Stimulated activated CD4-positive, alpha-beta T cell treated with anti-CD3 and anti-CD28 coated beads, TNF-alpha, amount 100 ng/mL, for 48 hours (primary cell): ENCODE results near the gene NES.

Experiments used
- DNase-seq, 3 donors: peaks; one replicate each; pipeline ENCODE4 v3.0.0-alpha.2; 2020; ENCODE audit warnings: low read depth in 3 of 3

NES gene

DNA sequence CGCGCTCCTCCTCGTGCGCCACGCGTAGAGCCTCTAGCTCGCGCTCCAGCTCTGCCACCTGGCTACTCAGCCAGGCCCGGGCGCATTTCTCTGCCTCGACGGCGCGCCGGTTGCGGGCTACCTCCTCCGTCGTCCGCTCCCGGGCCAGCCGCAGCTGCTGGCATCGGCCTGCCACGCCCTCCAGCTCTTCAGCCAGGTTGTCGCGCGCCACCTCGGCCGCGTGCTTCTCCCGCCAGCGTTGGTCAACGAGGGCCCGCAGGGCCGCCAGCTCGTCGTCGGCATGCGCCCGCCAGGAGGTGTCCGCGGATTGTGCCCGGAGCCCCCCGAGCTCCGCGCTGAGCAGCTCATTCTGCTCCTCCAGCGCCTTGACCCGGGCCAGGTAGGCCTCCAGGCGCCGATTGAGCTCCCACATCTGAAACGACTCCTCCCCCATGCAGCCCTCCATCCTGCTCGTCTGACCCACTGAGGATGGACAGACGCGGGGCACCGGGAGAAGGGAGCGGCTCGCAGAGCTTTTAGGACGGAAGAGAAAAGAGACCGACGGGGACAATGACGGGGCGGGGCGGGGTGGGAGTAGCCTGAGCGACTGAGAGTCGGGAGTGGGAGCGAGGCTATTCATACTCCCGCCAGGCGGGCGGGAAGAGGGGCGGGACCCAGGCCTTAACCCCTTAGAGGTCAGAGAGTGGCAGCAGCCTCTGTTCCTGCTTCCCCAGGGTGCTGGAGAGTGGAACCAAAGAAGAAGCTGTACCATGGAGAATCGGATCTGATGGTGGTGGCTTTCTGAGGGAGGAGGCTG lies at the start of gene NES:
Gene NES, minus strand, starts transcription at position 588 of the 796 bp plus-strand sequence. Its CDS starts 143 bp downstream, at position 445.
- no peak for DNase-seq

GRCh38 chr1:156726549-156727226 lies 49.5 kb upstream of the NES start:
- no peak for DNase-seq

DNA sequence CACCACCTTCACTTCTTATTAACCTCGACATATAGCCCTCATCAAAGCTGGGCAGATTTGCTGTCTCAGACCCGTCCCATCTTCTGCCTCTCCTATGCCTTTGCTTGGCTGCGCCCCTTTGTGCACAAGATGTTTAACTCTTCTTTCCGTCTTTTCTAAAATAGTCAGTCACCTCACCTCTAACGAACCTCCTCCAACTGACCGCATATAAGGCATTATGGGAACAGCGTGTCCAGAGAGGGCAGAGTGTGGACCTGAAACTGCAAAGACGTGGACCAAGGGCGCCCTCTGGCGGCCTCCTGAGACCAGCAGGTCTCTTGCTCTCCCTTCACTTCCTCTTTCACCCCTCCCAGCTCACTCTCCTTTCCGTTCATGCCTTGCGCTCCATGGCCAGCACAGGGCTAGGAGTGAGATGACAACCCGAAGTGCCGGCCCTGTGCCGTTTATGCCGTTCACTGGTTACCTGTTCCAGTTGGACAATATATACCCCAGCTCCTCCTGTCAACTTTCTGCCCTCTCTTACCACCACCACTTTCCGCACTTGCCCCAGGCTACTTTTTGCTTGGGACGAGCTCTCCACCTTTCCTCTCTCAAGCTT lies 48.6 kb upstream of the NES start:
- peak; percentile 49 to 72 (median 67) for DNase-seq

DNA sequence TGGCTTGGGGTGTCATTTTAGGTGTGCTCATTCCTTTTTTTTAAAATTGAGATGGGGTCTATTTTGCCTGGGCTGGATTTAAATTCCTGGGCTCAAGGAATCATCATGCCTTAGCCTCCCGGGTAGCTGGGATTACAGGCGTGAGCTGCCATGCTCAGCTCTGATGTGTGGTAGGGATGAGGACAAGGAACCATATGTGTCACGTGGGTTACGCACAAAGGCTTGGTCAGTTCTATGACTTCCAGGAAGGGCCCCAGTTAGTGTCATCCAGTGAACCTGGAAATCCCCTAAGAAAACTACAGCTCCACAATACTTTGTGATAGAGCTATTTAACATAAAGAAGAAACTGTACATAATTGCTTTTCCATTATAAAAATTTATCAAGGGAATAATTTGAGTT lies 44.3 kb upstream of the NES start:
- DNase-seq, result no peak

- no peak for DNase-seq
These were observed 43.9 kb upstream of the NES start for GRCh38 chr1:156721131-156721530.

DNA sequence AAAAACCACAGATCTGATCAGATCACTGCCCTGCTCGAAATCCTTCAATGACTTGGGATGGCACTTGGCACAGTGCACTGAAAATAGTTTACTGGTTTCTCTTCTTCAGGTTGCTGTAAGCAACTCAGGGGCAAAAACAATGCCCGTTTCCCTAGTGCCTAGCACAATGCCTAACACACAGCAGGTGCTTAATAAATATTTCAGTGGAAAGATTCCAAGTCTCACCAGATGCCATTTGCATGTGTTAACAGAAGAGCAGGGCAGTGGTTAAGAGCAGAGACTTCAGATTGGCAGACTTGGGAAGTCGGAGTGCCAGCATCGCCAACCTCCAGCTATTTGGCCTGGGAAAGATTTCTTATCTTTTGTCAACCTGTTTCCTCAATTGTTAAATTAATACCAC lies 40.1 kb upstream of the NES start:
- DNase-seq, result no peak

DNA sequence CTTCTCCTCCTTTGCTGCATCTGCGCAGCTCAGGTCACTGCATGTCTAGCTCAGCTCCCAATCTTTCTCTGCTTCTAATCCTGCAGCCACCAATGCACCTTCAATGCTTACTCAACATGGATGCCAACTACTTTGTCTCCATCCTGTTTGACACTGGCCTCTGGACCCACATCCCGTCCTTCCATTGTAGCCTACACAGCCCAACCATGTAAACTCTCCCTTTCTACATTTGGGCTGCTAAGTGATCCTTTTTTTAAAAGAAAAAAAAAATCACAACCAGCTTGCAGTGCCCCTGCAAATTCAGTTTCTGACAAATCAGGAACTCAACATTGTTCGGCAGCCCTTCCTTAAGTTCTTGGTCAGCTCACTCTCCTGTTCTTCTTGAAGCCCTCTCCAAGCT lies 37.6 kb upstream of the NES start:
- no peak for DNase-seq

- DNase-seq, result no peak
These were observed 35.4 kb upstream of the NES start for GRCh38 chr1:156712626-156713025.

- no peak for DNase-seq
These were observed 34.0 kb upstream of the NES start for GRCh38 chr1:156711011-156711817.

DNA sequence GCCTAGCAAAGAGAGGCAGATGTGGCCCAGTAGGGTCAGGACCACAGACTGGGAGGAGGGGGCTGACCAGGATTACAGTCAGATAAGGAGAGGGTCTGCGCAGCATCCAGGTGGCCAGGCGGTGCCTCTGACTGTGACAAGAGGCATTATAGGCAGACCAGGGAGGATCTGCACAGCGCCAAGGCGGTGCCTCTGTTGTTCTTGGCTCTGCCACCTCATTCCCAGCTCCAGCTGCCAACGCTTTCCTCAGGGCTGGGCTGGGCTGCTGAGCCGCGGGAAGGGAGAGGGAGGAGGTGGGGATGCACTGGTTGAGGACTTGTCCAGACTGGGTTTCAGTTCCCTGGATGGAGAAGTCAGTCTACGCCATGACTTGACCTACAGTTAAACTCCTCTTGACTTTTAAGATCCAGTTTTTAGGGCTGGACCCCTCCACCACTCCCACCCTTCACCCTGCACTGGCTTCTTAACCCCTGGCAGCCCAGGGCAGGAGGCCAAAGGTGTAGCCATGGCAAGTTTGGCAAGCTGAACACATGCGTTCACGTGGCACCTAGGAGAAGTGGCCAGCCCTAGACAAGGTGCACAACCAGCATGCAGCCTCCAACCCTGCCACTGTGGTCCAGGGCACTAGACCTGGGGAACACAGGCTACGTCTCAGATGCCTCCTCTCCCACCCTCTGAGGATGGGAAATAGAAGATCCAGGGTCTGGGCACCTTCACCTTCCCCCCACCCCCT lies 32.7 kb upstream of the NES start:
- no peak for DNase-seq

DNA sequence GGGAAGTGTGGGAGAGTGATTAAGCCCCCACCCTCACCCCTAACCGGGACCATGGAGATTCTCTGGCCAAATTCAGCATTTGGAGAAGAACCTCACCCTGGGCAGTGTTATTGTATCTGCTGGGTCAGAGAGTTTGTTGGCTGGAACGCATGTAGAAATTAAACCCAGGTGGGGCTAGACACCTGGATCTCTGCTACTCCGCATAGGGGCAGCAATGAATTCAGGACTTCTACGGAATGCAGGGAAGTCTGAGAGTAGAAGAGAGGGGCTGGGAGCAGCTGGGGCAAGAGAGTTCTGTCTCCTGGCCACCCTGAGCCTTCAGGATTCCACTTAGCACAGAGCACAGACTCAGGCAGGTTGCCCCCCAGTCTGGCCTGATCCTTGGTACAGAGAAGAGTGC lies 31.8 kb upstream of the NES start:
- DNase-seq, result no peak

DNA sequence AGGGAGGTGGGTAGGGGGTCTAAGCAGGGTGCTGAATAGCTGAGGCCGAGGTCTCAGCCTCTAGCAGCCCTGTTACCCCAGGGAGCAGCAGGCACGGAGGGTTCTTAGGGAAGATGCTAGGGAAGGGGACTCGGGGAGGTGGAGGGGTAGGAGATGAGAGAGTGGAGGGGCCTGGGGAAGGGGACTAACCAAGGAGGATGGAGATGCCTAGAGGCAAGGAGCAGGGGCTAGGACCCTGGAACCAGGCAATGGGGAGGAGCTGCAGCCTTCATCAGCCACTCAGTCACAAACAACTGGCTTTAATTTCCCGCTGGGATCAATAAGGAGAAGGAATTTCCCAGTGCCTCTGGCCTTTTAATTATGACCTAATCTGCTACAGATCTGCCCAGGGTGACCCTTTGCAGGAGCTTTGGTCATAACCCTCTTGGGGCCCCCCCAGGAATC lies 31.0 kb upstream of the NES start:
- no peak for DNase-seq

DNA sequence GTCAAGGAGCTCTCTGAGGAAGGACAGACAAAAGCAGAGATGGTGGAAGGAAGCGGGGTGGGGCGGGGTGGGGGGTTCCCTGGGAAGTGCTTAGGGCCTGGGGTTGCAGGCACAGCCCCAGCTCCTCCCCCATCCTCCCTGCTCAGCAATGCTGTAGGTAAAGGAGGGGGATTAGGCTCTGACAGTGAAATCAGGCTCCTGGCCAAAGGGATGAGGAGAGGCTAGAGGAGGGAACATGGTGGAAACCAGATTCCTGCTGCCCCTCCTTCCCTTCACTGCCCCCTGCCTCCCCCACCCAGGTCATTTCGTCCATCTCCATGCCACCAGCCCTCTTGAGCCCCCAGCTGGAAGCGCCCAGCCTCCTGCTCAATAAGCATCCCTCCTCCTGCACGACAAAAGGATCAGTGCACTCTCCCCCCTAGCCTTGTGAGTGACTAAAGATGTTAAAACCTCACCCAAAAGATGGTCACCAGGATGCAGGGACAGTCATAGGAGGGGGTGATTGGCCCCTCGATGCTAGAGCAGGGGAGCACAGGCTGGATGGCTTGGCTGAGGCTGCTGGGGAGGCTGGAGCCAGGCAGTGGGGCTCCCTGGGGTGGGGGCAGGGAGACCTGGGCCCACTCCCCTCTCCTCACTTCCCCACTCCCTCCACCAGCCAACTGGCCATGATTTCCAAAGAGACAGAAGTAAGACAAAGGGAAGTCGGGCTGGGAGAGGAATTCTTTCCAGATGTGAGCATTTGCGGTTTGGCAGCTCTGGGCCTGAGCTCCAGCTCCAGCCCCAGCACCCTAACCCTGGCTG lies 30.4 kb upstream of the NES start:
- no peak for DNase-seq

DNA sequence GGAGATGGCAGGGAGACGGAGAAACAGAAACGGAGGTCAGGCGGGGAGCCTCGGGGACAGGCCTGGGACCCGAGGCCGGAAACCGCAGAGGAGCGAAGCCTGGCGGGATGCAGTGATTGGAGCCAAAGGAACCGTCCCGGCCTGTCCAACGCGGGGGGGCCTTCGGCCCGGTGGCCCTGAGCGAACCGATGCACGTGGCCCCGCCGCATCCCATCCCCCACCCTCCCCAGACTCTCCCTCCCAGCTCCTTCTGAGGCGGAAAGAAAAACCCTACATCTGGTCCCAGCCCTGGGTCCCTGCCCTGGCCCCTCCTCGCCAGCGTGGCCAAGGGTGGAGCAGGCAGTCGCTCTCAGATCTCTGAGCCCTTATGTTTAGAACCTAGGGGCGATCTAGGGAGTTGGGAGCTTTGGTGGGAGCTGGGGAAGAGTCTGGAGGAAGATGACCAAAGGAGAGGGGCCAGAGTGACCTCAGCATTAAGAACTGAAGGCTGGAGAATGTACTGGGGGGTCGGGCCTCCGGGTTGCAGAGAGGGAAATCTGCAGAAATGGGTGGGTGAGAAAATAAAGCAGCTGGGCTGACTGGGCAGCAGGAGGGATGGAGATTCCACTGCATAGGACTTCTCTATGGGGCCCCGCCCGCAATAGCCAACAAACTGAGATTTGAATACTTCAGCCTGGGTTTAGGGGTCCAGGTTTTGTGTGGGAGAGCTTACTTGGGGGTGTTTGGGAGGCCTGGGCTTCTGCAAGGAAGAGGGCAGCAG lies 29.6 kb upstream of the NES start:
- no peak for DNase-seq

DNA sequence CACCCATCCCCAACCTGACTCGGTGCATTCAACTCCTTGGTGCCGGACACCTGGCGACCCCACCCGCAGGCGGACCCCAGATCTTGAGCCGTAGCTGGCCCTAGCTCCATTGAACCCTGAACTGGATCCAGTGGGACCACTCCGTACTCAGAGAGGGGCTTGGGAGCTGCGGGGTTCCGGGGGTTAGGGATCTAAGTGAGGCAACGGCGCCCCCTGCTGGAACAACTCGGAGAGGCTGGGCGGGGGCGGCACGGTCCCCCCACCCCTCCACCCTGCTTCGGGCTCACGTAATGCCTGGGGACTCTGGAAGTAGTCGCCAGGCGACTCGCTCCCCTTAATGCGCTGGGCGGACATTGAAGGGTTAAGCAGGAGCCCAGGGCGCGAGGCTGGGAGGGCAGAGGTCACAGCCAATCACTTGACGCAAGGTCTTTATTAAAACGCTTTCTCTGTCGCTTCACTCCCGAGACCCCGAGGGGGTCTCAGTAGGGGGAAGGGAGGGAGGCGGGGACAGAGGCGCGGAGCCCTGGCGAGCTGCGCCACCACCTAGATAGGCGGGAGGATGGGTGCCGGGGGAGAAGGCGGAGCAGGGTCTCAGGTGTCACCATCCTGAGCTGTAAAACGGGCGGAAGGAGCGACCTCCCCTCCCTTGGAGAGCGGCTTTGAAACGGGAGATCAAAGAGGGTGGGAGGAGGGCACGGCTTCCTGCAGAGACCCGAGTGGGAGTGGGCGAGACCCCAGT lies 28.9 kb upstream of the NES start:
- peak; percentile 54 to 80 (median 56) for DNase-seq

GRCh38 chr1:156705321-156705917 lies 28.2 kb upstream of the NES start, which contains the start of gene CRABP2:
Gene CRABP2 (minus strand): TSS chr1:156705583. CDS start chr1:156705446, 137 bp downstream.
- DNase-seq, result no peak

DNA sequence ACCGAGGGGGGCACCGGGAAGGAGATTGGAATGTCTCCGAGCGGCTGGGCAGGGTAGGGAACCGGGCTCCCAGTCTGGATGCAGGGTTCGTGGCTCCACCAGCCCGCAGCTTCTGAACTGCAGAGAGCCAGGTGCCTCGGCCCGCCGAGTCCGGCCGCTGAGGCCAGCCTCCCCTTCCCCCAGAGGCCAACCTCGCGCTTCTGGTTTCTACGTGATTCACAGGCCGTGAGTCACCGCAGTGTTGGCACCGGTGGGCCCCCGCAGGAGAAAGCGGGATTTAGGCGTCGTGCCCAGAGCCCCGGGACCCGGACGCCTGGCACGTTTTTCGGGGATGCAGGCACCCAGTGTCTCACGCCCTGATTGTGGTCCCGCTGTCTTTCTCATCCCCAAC lies 27.7 kb upstream of the NES start:
- DNase-seq, result peak in 1 of 3 donors; percentile 46

- DNase-seq, result no peak
These were observed 27.0 kb upstream of the NES start for GRCh38 chr1:156704166-156704711.
